H1 (cell line): ENCODE results near the gene DOCK8. TPM values are rescaled to one million over a fixed set of nuclear protein-coding genes. Genes with fewer than 3 reads are reported as not detected.

Experiments
- RAD21 ChIP-seq, 2 experiments: IDR thresholded peaks in 1 of 2; conservative IDR thresholded peaks in 1 of 2; 2 replicates each; pipeline ENCODE4 v1.6.1; 2011; ENCODE audit warnings: low read depth in 2 of 2, low read length in 2 of 2, improper control_type of control experiment in 1 of 2, inconsistent platforms in 1 of 2, mild to moderate bottlenecking in 1 of 2, moderate library complexity in 1 of 2
- TCF12 ChIP-seq: IDR thresholded peaks from 2 replicates; pipeline ENCODE4 v1.6.1; 2011; ENCODE audit warnings: low read depth, mild to moderate bottlenecking, low read length
- polyA plus RNA-seq, 7 experiments: library from polyadenylated mRNA; depleted of rRNA in 3 of 7; stranded (reverse) in 5 of 7; unstranded in 2 of 7; fragments of >200 nt in 5 of 7; fragments of 200-250 nt in 2 of 7; gene quantifications; 1 replicate in 5 of 7; 2 replicates in 1 of 7; 4 replicates in 1 of 7; pipeline versions ENCODE4 v1.2.1 to v1.2.3, GENCODE V29; 2011 to 2013; ENCODE audit warnings: missing spikeins in 2 of 7, mixed read lengths in 2 of 7
- total RNA-seq: library from RNA; stranded (reverse); fragmentation: NEBNext Ultra II Directional; extraction: Animal tissue kit (Norgen Biotek cat#: 25700); gene quantifications from 2 replicates; pipeline ENCODE4 v1.2.1, GENCODE V29; 2021
- TF ChIP-seq, protein P1 (sequence below), 3 experiments: IDR thresholded peaks; 1 replicate in 2 of 3; 2 replicates in 1 of 3; pipeline versions ENCODE4 v1.5.1 to v1.6.1; 2011; ENCODE audit warnings: low read length in 3 of 3, mild to moderate bottlenecking in 3 of 3, inconsistent platforms in 2 of 3, low read depth in 1 of 3, moderate library complexity in 1 of 3; ENCODE audit not compliant: insufficient read depth in 1 of 3; ENCODE audit errors: control extremely low read depth in 1 of 3

Gene DOCK8
- total and polyA plus RNA-seq, 2 of the 8 experiments (the other 6 are each of a cell fraction or from before 2014, with no cell fraction given) = 0.57 to 2.0 TPM

DNA sequence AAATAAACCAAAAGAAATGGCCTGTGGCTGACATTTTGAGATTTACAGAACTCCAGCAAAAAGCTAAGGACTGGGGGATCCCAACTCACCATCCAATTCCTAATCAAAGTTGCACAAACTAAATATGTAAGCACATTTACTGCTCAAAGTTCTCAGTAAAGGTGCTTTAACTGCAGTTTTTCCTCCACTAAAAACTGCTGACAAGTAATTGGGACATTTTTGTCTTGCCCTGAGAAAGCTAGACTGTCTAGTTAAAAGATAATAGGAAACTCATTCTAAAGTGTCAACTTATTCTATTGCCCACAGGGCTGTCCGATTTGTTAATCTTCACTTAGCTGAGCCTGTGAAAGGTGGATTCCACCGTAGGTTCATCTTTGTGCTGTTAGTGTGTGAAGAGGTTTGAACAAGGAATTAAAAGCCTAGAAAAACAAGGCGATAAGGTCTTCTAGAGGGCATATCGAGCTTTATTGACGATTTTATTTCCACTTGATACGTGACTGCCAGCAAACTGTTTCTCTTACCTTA, 1.0 kb downstream of the DOCK8 start (continued):
- TF ChIP-seq, protein P1, sequence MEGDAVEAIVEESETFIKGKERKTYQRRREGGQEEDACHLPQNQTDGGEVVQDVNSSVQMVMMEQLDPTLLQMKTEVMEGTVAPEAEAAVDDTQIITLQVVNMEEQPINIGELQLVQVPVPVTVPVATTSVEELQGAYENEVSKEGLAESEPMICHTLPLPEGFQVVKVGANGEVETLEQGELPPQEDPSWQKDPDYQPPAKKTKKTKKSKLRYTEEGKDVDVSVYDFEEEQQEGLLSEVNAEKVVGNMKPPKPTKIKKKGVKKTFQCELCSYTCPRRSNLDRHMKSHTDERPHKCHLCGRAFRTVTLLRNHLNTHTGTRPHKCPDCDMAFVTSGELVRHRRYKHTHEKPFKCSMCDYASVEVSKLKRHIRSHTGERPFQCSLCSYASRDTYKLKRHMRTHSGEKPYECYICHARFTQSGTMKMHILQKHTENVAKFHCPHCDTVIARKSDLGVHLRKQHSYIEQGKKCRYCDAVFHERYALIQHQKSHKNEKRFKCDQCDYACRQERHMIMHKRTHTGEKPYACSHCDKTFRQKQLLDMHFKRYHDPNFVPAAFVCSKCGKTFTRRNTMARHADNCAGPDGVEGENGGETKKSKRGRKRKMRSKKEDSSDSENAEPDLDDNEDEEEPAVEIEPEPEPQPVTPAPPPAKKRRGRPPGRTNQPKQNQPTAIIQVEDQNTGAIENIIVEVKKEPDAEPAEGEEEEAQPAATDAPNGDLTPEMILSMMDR (IDR thresholded peaks at IDR 0.05; ENCODE audit: control extremely low read depth in 1 of 3, insufficient read depth in 1 of 3, low read depth in 1 of 3, low read length in 3 of 3) = no peak
- TF ChIP-seq TCF12 (no peak), RAD21 (IDR thresholded peaks at IDR 0.05 in 1 of 2, conservative IDR thresholded peaks at IDR 0.05 in 1 of 2; ENCODE audit: low read depth in 2 of 2, low read length in 2 of 2) (no peak)
- TF ChIP-seq, all 59 proteins: peak for 0
